D341Med (cell line): Measurements from ENCODE around the gene WDR70.

Experiments
- DNase-seq: peaks from one replicate; pipeline ENCODE4 v3.0.0; 2012; ENCODE audit warnings: low spot score

Gene WDR70

DNA sequence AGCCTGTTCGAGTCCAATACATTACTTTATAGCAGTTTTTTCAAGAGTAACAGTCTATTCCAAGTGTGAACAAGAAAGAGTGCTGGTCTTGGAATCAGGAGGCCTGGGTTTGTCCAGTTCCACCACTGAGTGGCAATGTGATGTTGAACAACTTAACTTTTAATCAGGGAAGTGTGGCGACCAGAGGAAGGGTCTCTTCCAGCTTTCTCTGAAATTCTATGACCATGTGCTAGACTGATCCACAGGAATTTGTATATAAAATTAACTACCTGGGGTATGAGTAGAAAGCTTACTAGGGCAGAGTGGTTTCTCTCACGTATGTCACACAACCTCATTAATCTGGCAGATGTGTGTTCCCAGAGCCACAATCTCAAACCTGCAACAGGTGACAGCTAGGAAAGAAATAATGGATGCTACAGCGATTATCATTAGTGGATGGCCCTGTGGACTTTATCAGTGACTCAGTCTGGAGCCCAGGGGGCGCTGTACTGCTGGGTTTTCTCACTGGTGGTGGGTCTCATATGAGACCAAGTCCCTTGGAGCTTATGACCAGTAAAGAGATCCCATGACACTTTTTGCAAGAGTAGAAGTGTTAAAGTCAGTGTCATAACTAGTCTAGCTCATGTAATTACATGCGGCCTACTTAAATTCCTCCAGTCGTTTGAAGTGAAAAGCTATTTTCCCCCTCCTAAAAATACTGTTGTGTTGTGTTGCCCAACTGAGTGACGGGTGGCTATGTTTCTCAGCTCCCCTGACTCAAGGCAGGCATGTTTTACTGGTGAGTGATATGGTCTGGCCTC is 344.2 kb downstream of the WDR70 start:
- DNase-seq = peak; percentile 41

DNA sequence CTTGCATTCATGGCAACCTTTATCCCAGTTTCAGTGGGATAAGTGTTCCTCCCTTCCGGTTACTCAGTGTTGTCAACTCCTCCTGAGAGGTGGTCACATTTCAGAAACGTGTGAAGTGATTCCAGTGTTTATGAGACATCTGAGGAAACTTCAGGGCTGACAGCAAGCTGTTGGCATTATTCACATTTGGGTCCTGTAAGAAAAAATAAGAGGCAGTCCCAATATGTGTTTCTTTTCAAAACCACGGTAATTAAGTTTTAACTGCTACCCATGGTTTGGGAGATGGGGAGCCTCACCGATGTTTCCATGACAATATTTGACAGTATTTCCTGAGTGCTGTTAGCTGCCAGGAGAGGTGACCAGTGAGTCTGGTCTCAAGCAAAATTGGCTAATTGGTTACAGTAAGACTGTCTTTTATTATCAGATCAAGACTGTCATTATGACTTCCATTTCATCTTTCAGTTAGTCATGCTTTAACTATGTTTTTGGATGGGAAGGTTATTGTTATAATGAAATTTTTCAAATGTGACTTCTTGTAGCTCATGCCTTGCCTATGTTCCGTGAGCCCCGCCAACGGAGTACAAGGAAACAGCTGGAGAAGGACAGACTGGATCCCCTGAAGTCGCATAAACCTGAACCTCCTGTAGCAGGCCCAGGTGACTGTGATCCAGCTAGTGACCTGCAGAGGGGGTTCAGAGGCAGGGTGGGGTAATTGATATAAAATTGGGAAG is 345.4 kb downstream of the WDR70 start:
- DNase-seq = no peak

DNA sequence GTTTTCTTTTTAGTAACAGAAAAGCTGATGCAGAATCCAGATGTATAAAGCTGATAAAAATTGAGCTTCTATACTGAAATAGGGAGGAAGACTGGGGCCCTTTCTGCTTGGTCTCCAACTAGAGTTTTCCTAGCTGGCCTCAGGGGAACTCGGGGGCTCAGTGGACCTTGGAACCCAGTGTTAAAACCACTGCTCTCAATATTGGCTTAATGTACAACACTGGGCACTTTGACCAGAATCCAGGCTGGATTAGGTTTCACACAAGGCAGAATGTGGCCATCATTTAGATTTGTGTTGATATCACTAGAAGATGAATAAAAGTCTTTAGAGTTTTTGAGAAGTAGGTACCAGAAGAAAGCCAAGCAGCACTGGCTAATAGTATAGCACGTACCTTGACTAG is 346.1 kb downstream of the WDR70 start:
- no peak for DNase-seq

DNA sequence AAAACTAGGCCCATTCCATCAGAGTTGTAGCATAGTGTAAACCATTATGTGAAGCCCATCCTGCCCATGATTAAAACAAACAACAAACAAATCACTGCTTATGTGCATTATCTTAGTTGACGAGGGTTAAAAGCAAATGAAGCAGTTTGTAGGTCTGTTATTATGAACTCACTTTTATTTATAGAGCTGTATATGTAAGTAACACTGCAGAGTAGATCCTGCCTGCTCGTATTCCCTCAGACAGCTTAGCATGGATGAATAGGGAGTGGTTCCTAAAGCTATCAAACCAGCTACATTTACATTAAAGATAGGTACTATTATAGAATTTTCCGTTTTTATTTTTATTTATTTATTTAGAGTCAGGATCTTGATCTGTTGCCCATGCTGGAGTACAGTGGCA is 348.1 kb downstream of the WDR70 start:
- DNase-seq = no peak

DNA sequence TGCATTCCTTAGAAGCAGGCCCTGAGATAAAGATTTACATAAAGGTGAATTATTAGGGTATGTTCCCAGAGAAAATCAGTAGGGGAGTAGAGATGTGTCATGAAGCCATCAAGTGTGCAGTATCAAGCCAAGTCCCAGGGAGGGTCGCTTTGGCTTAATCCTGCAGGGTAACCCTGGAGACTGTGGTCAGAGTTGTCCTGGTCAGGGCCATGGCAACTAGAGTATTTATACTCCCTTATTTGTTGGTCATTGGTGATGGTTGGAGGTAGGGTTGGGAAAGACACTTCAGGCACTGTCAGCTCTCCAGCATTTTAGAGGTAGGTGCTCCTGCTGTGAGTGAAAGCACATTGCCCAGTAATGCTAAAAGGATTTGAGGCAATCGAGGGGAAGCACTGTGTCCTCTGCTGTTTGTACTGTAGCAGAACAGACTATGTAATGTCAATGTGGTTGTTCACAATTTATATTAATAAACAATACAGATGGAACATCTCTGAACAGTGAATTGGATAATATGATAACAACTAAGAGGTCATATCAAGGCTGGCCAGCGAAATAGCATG is 351.9 kb downstream of the WDR70 start:
- no peak for DNase-seq

DNA sequence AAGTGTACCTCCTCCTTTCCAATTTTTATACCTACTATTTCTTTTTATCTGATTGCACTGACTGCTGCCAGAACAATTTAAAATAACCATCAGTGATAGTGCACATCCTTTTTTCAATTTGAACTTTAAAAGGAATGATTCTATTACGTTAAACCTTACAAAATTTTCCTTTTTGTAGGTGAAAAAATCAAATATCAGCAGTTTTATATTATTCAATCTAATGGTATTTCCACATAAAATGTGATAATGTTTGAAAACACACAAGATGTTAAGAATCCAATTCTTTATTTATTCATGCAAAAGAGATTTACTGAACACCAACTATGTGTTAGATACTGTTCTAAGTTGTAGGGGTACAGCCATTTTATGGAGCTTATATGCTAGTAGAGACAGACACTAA is 355.0 kb downstream of the WDR70 start:
- DNase-seq = no peak

DNA sequence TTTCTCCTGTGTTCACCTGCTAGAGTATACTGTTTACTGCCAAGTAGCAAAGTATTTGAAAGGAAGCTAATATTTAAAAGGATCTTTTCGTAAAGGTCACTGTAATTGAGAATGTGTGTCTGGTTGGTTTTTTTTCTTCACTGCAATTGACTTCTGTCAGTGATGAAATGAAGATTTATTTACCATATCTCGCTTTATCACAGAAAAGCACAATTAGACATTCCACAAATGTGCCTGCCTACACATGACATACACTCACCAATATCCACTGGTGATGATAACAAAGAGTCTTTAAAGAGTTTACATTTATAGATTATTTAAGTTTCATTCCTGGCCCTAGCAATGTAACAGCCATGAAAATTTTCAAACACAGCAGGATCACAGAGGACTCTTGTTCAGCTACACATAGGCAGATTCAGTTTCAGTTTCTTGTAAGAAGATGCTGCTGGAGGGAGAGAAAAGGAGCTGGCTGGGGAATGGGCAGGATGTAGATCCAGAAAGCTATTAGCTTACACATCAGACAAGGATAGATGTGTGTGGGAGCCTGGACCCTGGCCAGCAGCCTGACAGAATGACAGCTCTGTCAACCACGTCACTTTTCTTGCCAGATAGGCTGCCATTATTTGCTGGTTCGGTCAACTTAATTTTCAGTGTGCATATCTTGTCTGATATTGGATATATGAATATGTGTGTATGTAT is 356.7 kb downstream of the WDR70 start:
- no peak for DNase-seq

DNA sequence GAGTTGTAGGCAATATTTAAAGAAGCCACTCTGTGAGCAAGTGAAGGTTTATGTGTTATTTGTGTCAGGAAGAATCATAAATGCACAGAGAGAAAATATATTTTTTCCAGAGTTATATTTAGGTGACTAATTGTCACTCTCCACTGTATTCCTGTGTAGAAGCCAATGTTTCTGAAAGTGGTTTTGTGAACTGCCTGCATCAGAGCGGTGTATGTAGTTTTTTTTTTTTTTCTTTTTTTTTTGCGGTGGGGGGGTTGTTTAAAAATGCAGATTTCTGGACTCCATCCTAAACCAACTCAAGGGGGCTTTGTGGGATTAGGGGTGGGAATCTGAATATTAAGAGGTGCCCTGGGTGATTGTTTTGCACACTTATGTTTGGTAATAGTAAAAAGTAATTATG is 357.3 kb downstream of the WDR70 start:
- no peak for DNase-seq

DNA sequence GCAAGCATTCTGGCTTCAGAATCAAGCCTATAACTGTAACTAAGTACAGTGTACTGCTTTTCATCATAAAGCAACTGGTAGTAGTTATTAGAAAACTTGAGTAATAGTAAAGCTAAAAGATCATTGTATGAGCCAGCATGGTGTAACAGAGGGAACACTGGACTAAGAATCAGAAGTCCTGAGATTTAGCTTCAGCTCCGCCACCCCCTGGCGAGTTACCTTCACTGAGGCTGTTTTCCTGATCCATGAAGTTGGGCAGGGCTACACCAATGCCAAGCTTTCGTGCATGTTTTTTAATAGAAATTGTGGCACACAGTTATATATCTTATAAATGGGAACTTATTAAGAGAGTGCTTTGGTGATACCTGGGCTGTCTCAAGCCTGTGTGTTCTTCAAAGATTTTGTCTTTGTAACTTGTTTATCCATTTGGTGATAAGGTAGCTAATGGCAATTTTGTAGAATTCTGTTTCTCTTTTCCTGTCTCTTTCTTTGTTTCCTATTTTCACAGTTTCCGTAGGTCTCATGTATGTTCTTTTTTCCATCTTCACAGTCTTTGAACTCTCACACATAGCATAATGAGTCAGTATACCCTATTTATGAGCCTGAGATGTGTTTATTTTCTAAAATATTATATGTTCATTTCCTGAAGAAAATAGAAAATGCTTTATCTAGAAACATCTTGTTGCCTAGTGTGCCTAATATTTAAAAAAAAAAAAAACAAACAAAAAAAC is 358.4 kb downstream of the WDR70 start:
- DNase-seq = no peak

DNA sequence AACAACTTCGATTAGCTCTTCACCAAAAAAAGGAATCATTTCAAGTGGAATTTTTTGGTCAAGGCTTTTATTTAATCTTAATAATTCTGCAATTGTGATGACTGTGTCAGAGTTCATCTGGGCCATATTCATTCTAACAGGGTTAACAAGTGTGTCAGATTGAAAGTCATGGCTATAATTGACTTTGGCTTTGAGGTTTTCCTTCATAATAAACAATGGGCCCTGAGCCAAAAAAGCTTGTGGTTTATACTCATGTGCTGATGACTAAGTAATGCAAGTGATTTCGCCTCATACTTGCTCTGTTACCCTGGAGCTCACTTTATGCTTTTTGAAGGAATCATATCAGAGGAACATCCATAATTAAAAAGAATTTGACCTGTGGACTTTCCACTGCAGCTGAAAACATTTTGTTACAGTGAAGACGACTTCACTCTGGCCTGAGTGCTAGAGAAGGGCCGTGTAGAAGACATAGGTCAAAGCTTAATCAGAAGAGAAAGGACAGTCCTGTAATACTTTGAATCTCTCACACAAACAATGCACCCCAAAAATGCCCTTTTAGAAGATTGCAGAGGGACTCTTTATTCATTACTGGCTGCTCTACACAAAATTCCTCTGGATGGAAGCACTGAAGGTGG is 359.1 kb downstream of the WDR70 start:
- no peak for DNase-seq

DNA sequence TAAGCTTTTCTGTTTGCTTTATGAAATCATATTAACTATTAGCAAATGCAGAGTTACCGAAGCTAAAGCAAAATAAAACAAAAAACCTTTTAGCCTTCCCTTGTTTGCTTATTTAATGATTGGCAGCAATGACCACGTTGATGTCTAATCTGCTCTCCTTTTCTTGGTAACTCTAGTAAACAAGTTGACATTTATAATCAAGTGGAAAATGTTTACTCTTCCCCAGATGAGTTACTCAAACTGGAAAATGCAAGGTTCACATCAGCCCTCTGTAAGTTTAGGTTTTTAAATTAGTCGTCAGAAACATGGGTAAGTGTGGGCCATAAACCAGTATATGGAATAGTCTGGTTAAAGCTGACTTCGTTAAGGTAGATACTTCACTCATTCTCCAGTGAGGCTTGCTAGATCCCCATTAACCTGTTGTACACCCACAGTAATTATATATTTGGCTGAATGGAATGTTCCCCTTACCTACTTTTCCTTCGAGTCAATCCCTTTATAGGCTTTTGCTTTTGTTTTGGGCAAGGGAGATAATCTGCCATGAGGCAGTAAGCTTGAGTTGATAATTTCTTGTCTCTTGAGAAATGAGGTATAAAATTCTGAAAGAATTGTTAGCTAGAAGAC is 359.9 kb downstream of the WDR70 start:
- DNase-seq = no peak

DNA sequence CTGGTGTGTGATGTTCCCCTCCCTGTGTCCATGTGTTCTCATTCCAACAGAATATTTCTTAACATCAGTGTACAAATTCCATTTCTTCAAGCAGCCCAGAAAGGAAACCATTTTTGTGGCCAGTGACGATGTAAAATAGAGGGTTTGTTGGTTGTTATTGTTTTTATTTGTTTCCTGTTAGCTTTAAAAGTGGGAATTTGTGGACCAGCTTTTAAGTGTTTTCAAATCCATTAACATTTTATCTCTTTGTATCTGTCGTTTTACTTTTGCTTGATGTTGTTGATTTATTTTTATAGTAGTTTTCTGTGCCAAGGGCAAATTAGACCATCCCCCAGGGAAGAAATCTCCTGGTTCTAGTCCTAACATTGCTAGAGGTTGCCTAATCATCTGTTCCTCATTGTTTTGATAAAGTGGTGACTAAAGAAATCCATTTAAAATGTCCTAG is 360.7 kb downstream of the WDR70 start:
- no peak for DNase-seq

DNA sequence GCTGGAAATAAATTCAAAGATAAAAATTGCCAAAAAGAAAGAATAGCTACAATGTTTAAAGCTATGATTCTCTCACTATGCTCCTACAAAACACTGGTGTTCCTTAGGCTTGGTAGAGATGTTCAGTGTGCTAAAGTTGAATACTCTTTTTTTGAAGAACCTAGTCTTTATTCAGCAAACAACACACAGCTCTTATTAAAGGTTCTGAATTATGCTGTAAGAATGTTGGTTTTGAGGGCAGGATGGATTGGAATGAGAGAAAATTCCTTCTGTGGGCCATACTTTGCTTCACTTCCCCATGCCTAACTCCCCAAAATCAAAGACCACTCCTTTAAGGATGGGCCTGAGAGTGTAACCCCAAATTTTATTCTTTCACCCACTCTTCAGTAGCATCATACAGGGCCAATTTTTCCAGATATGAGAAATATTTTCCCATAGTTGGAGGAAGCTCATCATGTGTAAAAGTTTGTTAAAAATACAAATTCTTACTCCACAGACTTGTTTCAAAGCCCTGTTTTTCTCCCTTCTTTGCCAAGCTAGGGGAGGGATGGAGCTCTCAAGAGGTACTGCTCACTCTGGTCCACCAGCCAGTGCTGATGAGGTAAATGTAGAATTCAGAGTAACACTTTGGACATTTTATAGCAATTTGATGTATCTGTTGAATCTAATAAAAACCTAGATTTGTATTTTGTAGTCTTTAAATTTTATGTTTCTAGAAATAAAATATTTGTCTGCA is 361.4 kb downstream of the WDR70 start:
- no peak for DNase-seq

DNA sequence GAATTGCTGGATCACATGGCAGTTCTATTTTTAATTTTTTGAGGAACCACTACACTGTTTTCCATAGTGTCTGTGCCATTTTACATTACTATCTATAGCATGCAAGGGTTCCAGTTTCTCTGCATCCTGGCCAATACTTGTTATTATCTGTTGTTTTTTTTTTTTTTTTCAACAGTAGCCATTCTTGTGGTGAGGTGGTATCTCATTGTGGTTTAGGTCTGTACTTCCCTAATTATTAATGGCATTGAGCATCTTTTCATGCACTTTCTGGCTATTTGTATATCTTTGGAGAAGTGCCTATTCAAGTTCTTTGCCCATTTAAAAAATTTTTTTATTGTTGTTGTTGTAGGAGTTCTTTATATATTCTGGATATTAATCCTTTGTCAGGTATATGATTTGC is 363.0 kb downstream of the WDR70 start:
- no peak for DNase-seq

DNA sequence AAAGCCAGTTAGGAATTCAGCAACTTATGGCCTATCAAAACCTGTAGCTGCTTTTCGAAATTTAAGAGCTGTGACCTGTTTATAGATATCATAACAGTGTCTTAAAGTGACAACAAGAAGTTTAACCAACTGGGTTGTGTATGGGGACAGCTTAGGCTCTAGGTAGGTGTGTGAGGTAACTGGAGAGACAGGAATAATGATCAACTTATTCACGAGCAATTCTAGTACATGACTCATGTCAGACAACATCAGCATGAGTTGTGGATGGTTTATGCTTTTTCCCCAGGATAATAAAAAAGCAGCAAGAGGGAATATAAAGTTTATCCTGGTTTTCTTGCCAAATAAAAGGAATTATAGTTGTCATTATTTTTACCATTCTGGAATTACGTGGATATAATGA is 372.1 kb downstream of the WDR70 start:
- DNase-seq = no peak

DNA sequence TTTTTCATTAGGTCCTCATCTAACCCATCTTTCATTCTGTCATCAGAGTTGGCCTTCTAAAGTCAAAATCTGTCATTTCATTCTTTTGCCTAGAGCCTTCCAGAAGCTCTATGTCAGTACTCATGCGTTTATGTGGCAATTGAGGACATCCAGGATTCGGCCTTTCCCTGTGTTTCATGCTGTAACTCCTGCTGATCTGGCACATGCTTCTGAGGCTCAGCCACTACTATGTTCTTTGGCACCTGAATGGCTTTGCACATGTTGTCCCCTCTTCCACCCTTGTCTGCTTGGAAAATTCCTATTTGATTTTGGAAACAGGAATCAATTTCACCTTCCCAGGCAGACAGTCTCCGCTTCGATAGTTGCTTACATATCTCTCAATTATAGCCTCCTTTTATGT is 375.9 kb downstream of the WDR70 start:
- no peak for DNase-seq

DNA sequence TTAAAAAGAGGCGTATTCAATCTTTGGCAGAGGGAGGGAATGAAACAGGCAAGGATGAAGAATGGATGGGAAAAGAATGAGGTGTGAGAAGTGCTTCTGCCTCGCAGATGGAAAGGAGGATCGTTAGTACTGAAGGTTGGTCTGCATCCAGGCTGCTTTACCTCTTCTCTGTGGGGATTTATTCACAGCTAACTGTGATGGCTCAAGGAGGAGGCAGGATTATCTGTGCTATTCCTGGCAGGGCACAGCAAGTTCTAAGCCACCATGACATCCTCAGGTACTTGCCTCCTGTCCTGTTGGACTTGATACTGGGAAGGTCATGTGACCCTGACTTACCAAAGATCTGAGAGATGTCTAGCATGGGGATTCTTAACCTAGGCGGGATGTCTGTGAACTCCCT is 376.5 kb downstream of the WDR70 start:
- no peak for DNase-seq

DNA sequence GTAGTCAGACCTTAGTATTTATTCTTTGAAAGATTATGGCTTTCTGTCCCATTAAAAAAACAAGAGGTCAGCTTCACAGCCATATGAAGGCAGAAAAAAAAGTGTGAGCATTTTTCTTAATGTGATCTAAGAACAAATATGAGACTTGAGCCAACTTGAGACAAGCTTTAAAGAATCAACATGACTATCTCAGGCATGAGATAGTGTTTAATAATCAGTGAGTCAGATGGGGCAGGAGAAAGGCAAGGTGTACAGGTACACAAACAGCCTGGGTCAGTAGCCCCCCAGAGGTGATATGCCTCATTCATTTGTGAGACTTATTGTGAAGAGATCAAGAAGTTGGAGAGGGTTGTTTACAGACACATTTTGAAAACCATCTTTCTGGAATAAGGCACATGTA is 377.1 kb downstream of the WDR70 start:
- no peak for DNase-seq

DNA sequence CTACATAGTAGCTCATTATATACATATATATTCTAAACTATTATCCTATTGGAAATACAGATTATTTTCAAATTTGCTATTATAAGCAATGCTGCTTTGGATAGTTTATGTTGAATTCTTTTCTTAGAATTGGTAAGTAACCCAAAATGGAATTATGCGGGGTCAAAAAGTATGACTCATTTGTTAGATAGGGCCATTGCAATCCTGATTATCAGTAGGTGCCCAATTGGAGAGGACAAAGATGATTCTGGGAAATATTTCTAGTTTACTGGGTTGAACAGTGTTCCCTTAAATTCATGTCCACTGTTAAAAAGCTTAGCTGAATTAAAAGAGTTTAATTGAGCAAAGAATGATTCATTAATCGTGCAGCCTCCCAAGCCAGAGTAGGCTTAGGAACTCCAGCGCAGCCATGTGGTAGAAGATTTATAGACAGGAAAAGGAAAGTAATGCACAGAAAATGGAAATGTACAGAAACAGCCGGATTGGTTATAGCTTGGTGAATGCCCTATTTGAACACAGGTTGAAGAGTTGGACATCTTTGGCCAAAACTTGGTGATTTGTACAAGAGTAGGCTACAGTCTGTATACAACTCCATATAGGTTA is 379.0 kb downstream of the WDR70 start:
- DNase-seq = no peak

DNA sequence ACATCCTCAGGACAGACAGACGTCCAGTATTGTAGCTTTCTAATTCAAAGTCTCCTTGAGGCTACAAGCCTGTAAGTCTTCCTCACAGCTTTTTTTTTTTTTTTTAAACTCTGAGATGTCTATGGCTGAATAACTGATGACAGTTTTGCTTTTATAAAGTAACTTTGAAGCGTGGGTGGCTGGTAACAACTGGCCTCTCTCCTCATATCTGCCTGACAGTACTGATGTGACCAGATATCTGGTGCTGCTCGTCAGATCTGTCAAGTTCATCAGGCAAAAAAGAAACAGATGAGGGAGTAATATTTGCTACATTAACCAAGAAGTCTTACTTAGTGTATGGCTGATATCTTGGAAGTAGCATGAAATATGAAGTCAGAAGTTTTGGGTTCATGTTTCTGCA is 388.1 kb downstream of the WDR70 start:
- DNase-seq = no peak
